Endodermal cell (in vitro differentiated cells): Measurements from ENCODE around the gene CELF1. TPM values are rescaled to one million over a fixed set of nuclear protein-coding genes. Genes with fewer than 3 reads are reported as not detected.

ENCODE experiments used
- DNase-seq: peaks from one replicate; pipeline ENCODE4 v3.0.0-alpha.2; 2017
- H3K27ac ChIP-seq: 2 replicates; pipeline ENCODE4 v1.5.1; 2013; ENCODE audit warnings: mild to moderate bottlenecking, low read depth, low read length, moderate library complexity
- H3K27me3 ChIP-seq: 2 replicates; pipeline ENCODE4 v1.6.1; 2013; ENCODE audit warnings: mild to moderate bottlenecking, low read length, moderate library complexity; ENCODE audit not compliant: insufficient read depth, control insufficient read depth, poor library complexity, severe bottlenecking
- H3K36me3 ChIP-seq: 2 replicates; pipeline ENCODE4 v1.7.0; 2013; ENCODE audit warnings: mild to moderate bottlenecking, low read length, moderate library complexity; ENCODE audit not compliant: control insufficient read depth, insufficient read depth
- H3K4me1 ChIP-seq: one replicate; pipeline ENCODE4 v1.7.0; 2013; ENCODE audit warnings: low read length; ENCODE audit not compliant: control insufficient read depth, insufficient read depth
- H3K4me3 ChIP-seq: 2 replicates; pipeline ENCODE4 v1.5.1; 2013; ENCODE audit warnings: mild to moderate bottlenecking, low read length, moderate library complexity
- H3K9ac ChIP-seq: 2 replicates; pipeline ENCODE4 v1.6.1; 2013; ENCODE audit warnings: mild to moderate bottlenecking, low read length, moderate library complexity; ENCODE audit not compliant: poor library complexity, severe bottlenecking; ENCODE audit errors: extremely low read depth
- H3K9me3 ChIP-seq: 2 replicates; pipeline ENCODE4 v1.6.1; 2013; ENCODE audit warnings: mild to moderate bottlenecking, low read length, moderate library complexity; ENCODE audit not compliant: control insufficient read depth
- H3K27ac Mint-ChIP-seq: 2 replicates; pipeline ENCODE4 v1.8.0; 2020; ENCODE audit warnings: mixed read lengths
- H3K27me3 Mint-ChIP-seq: 2 replicates; pipeline ENCODE4 v1.8.0; 2021; ENCODE audit warnings: mild to moderate bottlenecking, mixed read lengths; ENCODE audit not compliant: insufficient read depth
- H3K36me3 Mint-ChIP-seq: 2 replicates; pipeline ENCODE4 v1.8.0; 2020; ENCODE audit warnings: low read depth, mixed read lengths
- H3K4me1 Mint-ChIP-seq: 2 replicates; pipeline ENCODE4 v1.8.0; 2020; ENCODE audit warnings: mixed read lengths
- H3K4me3 Mint-ChIP-seq: 2 replicates; pipeline ENCODE4 v1.8.0; 2020; ENCODE audit warnings: mild to moderate bottlenecking, moderate library complexity, mixed read lengths
- H3K9me3 Mint-ChIP-seq: 2 replicates; pipeline ENCODE4 v1.8.0; 2020; ENCODE audit warnings: mild to moderate bottlenecking, mixed read lengths
- CTCF ChIP-seq: fragments of 200-600 bp; sonication (generic); conservative IDR thresholded peaks from 2 replicates; pipeline ENCODE4 v1.5.0; 2021; ENCODE audit warnings: antibody characterized with exemption, mild to moderate bottlenecking
- WGBS, 2 experiments: methylation state at CpG; one replicate each; pipeline versions ENCODE4 v1.1.5 to v1.1.7; 2013; ENCODE audit warnings: missing lambda C conversion rate in 2 of 2, mixed read lengths in 1 of 2; ENCODE audit not compliant: insufficient coverage in 1 of 2, insufficient read length in 1 of 2; 5-methylcytosine and 5-hydroxymethylcytosine counted together
- total RNA-seq, 2 donors: library from RNA; stranded (reverse); fragmentation: NEBNext Ultra II Directional in 1 of 2; extraction: Animal tissue kit (Norgen Biotek cat#: 25700) in 1 of 2; gene quantifications; 2 replicates in 1 of 2; 3 replicates in 1 of 2; pipeline ENCODE4 v1.2.1, GENCODE V29; 2021

CELF1 gene
- total RNA-seq, 2 donors from 2014 or later: 202 to 205 TPM

GRCh38 chr11:47499614-47500013, 53.3 kb downstream of the CELF1 start:
- Mint-ChIP-seq H3K4me1 (peaks cover 43% of the 10 kb centered on the region), H3K9me3 (no peaks in the 10 kb centered on the region), H3K27ac (peak overlapping the region; percentile 82), H3K4me3 (no peak overlapping the region), H3K36me3 (peaks cover 8% of the 10 kb centered on the region), H3K27me3 (no peaks in the 10 kb centered on the region)
- DNase-seq: no peak
- 94 to 100% methylated on average over 2 to 3 of the region's 3 CpGs for WGBS, 2 experiments
- Histone ChIP-seq H3K27me3 (no peaks in the 10 kb centered on the region), H3K4me1 (peaks cover 16% of the 10 kb centered on the region), H3K4me3 (no peak overlapping the region), H3K27ac (no peak overlapping the region), H3K9ac (no peak overlapping the region), H3K9me3 (no peaks in the 10 kb centered on the region), H3K36me3 (peaks cover 74% of the 10 kb centered on the region)
- no peak for TF ChIP-seq CTCF

- H3K9me3 Mint-ChIP-seq: no peaks in the 10 kb centered on the region
- Histone ChIP-seq H3K27me3 (no peaks in the 10 kb centered on the region), H3K9me3 (no peaks in the 10 kb centered on the region), H3K4me3 (no peak overlapping the region), H3K4me1 (peaks cover 16% of the 10 kb centered on the region), H3K36me3 (peaks cover 74% of the 10 kb centered on the region), H3K27ac (no peak overlapping the region), H3K9ac (no peak overlapping the region)
- peaks cover 43% of the 10 kb centered on the region for H3K4me1 Mint-ChIP-seq
- no peak for TF ChIP-seq CTCF
- no peak for DNase-seq
- no peak overlapping the region for H3K4me3 Mint-ChIP-seq
- 81 to 83% methylated on average over 2 of the region's 2 CpGs for WGBS, 2 experiments
- peak overlapping the region; percentile 82 for H3K27ac Mint-ChIP-seq
- peaks cover 11% of the 10 kb centered on the region for H3K36me3 Mint-ChIP-seq
- no peaks in the 10 kb centered on the region for H3K27me3 Mint-ChIP-seq
Measured at GRCh38 chr11:47499161-47499560, 53.8 kb downstream of the CELF1 start.

- H3K9ac ChIP-seq: no peak overlapping the region
Measured at GRCh38 chr11:47498584-47499152, 54.3 kb downstream of the CELF1 start.

More at GRCh38 chr11:47498584-47499152, 54.3 kb downstream of the CELF1 start:
- H3K4me1 Mint-ChIP-seq: peaks cover 39% of the 10 kb centered on the region
- no peaks in the 10 kb centered on the region for H3K9me3 Mint-ChIP-seq
- no peak overlapping the region for H3K4me3 Mint-ChIP-seq
- peaks cover 76% of the 10 kb centered on the region for H3K36me3 ChIP-seq
- H3K9me3 ChIP-seq: no peaks in the 10 kb centered on the region
- 93 to 100% methylated on average over 1 to 4 of the region's 4 CpGs for WGBS, 2 experiments
- no peak for DNase-seq
- H3K27me3 Mint-ChIP-seq: no peaks in the 10 kb centered on the region
- H3K27ac ChIP-seq: no peak overlapping the region
- no peak overlapping the region for H3K4me3 ChIP-seq
- H3K4me1 ChIP-seq: peaks cover 16% of the 10 kb centered on the region
- H3K36me3 Mint-ChIP-seq: peaks cover 11% of the 10 kb centered on the region
- no peaks in the 10 kb centered on the region for H3K27me3 ChIP-seq
- no peak for TF ChIP-seq CTCF
- no peak overlapping the region for H3K27ac Mint-ChIP-seq
